Muscle layer of duodenum (tissue), 2 donors: ENCODE results near the gene RNASE12.
"Not testable (repeated sequence)": the region's sequence is repeated elsewhere in the genome, so short reads cannot be mapped to it uniquely, and the experiment has no call there.

Source experiments
- H3K27ac ChIP-seq: one replicate; pipeline ENCODE4 v1.7.0; 2013; ENCODE audit warnings: mild to moderate bottlenecking, low read length
- H3K27me3 ChIP-seq: one replicate; pipeline ENCODE4 v1.7.0; 2013; ENCODE audit warnings: low read depth, mild to moderate bottlenecking, control low read depth, low read length
- H3K36me3 ChIP-seq, 2 donors: one replicate each; pipeline ENCODE4 v1.7.0; 2013; ENCODE audit warnings: low read length in 2 of 2, control low read depth in 1 of 2, mild to moderate bottlenecking in 1 of 2; ENCODE audit not compliant: insufficient read depth in 2 of 2, control insufficient read depth in 1 of 2
- H3K4me1 ChIP-seq, 2 donors: one replicate each; pipeline ENCODE4 v1.7.0; 2013; ENCODE audit warnings: low read length in 2 of 2, mild to moderate bottlenecking in 2 of 2, control low read depth in 1 of 2, moderate library complexity in 1 of 2; ENCODE audit not compliant: insufficient read depth in 2 of 2, control insufficient read depth in 1 of 2
- H3K4me3 ChIP-seq, 2 donors: one replicate each; pipeline ENCODE4 v1.7.0; 2013; ENCODE audit warnings: low read length in 2 of 2, low read depth in 1 of 2, mild to moderate bottlenecking in 1 of 2
- H3K9me3 ChIP-seq, 2 donors: one replicate each; pipeline ENCODE4 v1.7.0; 2013; ENCODE audit warnings: low read length in 2 of 2, control low read depth in 1 of 2, mild to moderate bottlenecking in 1 of 2; ENCODE audit not compliant: control insufficient read depth in 1 of 2
- donor health status: healthy.

The RNASE12 gene

DNA sequence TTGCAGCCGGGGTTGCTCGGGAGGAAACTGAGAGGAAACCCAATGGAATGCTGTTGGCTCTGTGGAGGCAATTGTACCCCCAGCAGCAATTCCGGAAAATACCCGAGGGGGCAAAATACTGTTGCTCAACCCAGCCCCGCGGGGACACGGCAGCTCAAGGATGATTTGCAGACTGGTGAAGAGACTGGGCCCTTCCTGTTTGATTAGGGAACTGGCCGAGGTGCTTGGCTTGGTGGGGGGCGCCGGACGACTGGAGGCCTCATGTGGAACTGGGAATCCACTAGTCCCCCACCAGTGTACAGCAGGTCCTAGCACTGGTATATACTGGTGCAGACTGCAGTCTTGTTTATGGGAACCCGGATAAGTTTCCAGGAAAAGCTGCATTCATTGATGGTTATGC is 10.3 kb upstream of the RNASE12 start:
- H3K27ac ChIP-seq = no peak overlapping the region
- H3K9me3 ChIP-seq = no peaks in the 10 kb centered on the region
- H3K4me3 ChIP-seq = no peak overlapping the region
- no peaks in the 10 kb centered on the region for H3K4me1 ChIP-seq
- H3K36me3 ChIP-seq = no peaks in the 10 kb centered on the region
- H3K27me3 ChIP-seq = no peaks in the 10 kb centered on the region

DNA sequence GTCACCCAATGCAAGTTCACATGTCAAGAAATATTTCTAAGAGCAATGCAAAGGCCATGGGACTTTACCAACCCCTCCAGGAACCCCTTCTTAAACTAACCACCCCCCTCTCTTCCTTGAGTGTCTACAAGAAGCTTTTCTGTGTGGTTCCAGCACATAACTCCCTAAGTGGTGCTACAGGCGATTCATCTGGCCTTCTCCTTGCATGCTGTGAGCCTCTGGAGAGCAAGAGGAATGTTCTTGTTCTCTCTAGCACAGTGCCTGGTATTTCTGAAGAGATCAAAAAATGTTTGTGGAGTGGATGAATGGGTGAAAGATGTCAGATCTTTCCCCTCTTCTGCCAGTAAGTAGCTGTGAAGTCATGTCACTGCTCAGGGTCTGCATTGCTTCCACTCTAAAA is 5.9 kb upstream of the RNASE12 start:
- no peak overlapping the region for H3K27ac ChIP-seq
- H3K36me3 ChIP-seq = no peaks in the 10 kb centered on the region
- H3K4me3 ChIP-seq = no peak overlapping the region
- no peaks in the 10 kb centered on the region for H3K4me1 ChIP-seq
- no peaks in the 10 kb centered on the region for H3K27me3 ChIP-seq
- no peaks in the 10 kb centered on the region for H3K9me3 ChIP-seq

DNA sequence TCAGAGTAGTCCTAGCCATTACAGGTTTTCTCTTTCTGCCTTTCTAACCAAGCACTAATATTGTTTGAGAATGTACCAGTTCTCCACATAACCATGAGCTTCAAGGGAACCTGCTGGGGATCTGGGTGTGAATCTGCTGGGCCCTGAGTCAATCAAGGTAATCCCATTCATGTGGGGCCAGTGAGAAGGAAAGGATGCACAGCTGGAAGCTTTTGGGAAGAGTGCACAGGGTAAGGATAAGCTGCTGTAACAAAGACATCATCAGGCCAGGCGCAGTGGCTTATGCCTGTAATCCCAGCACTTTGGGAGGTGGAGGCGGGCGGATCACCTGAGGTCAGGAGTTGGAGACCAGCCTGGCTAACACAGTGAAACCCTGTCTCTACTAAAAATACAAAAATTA is 4.5 kb upstream of the RNASE12 start:
- H3K36me3 ChIP-seq, H3K4me1 ChIP-seq, H3K27me3 ChIP-seq, H3K4me3 ChIP-seq, H3K9me3 ChIP-seq, H3K27ac ChIP-seq: not testable (repeated sequence)

DNA sequence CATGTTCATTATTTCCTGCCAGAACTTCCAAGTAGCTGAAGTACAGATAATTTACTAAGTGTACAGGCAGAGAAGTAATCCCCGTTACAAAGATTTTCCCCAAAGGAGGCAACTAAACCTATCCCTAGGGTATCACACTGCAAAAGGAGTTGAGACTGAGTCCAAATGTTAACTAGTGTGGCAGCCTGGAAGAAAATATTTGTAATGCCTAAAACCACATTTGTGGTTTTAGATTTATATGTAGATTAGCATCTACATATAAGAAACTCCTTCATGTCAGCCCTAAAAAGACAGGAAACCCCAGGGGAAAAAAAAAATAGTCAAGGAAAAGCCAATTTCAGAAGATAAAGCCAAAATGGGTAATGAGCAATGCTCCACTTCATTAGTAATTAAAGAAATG is 1.4 kb upstream of the RNASE12 start:
- Histone ChIP-seq H3K27me3 (peaks cover 5% of the 10 kb centered on the region), H3K27ac (no peak overlapping the region), H3K4me3 (no peak overlapping the region), H3K36me3 (no peaks in the 10 kb centered on the region), H3K9me3 (no peaks in the 10 kb centered on the region), H3K4me1 (no peaks in the 10 kb centered on the region)

DNA sequence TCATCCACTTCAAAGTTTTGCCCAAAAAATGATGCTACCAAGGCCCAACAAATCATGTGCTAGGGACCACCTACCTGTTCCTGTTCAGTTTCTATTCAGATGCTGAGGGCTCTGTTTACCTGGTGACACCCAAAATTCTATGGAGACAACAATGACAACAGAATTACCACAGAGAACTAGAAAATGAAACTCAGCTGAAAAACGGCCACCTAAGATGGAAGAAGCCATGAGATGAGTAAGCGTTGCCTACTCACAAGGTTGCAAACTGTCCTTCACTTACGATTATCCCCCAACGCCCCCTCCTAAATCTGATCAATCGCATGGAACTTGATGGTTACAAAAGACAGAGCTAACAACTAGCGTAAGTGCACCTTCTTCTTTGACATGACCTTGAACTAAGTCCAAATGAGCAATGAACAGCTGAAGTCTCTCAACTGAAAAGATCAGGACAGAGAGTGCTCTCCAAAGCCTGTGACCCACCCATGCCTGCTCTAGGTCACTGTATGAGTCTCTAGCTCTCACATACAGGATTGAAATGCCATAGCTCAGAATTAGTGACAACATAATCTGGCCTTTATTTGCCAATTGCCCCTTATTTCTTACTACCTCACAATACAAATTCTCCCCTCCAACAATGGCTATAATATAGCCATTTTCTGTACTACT is 3.6 kb downstream of the RNASE12 start, which contains the start of gene RNASE11:
TSS of gene RNASE11 (minus strand) at position 513 of the 666 bp plus-strand sequence.
- H3K36me3 ChIP-seq = no peaks in the 10 kb centered on the region
- H3K4me3 ChIP-seq = no peak within 1 kb of the TSS
- no peak within 1 kb of the TSS for H3K27ac ChIP-seq
- H3K27me3 ChIP-seq = peaks cover 5% of the 10 kb centered on the region
- no peaks in the 10 kb centered on the region for H3K4me1 ChIP-seq
- H3K9me3 ChIP-seq = no peaks in the 10 kb centered on the region

DNA sequence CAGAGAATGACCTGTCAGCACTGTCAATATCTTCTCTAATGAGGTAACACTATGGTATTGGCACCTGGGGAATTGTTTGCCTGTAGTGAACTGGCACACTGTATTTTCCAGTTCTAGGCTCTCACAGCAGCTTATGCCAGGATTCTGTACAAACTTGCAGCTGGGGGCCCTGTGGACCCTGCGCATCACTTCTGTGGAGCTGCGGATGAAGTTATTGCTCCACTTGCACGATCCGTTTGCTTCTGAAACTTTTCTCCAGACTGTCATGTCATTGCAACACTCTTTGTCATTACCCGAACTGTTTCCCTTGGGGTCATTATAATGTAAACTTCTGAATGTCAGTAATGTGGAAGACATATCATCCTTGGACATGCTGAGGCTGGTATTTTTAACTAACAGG is 7.3 kb downstream of the RNASE12 start:
- no peaks in the 10 kb centered on the region for H3K27me3 ChIP-seq
- no peak overlapping the region for H3K4me3 ChIP-seq
- H3K36me3 ChIP-seq = no peaks in the 10 kb centered on the region
- no peaks in the 10 kb centered on the region for H3K4me1 ChIP-seq
- H3K27ac ChIP-seq = no peak overlapping the region
- no peaks in the 10 kb centered on the region for H3K9me3 ChIP-seq

DNA sequence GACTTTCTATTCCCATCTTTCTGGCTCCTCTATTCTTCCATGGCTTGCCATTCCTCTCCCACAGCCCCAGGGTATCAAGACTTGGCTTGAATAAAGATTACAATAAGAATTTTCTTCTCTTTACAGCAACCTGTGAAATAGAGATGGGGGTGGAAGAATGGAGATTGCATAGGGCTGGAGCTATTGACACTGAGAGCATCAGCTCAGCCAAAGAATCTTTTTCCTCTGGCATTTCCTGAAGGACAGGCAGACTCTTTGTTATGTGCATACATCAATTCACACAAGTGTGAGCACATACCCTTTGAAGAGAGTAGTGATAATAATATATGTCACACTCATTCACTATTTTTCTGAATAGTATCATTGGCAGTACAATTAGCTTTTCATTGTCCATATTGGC is 8.0 kb downstream of the RNASE12 start:
- Histone ChIP-seq H3K27ac (no peak overlapping the region), H3K9me3 (no peaks in the 10 kb centered on the region), H3K4me1 (no peaks in the 10 kb centered on the region), H3K36me3 (no peaks in the 10 kb centered on the region), H3K27me3 (no peaks in the 10 kb centered on the region), H3K4me3 (no peak overlapping the region)

DNA sequence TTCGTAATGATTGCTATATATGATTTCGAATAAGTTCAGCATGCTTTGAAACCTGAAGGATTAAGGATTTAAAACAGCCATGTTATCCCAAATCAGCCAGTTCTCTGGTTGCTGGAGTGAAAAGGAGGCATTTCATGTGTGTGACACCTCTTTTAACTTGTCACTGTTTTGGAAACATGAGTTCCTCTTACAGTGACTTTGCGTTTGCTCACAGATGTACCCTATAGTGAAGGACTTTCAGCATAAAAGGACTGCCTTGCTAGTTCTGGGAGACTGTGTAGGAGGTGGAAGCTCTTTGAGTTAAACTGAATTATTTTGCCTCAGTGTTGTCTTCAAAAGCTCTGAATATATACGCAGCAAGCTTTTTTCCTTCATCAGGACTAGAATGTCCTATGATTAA is 10.9 kb downstream of the RNASE12 start:
- Histone ChIP-seq H3K36me3 (no peaks in the 10 kb centered on the region), H3K9me3 (no peaks in the 10 kb centered on the region), H3K4me3 (no peak overlapping the region), H3K27ac (no peak overlapping the region), H3K4me1 (no peaks in the 10 kb centered on the region), H3K27me3 (no peaks in the 10 kb centered on the region)

DNA sequence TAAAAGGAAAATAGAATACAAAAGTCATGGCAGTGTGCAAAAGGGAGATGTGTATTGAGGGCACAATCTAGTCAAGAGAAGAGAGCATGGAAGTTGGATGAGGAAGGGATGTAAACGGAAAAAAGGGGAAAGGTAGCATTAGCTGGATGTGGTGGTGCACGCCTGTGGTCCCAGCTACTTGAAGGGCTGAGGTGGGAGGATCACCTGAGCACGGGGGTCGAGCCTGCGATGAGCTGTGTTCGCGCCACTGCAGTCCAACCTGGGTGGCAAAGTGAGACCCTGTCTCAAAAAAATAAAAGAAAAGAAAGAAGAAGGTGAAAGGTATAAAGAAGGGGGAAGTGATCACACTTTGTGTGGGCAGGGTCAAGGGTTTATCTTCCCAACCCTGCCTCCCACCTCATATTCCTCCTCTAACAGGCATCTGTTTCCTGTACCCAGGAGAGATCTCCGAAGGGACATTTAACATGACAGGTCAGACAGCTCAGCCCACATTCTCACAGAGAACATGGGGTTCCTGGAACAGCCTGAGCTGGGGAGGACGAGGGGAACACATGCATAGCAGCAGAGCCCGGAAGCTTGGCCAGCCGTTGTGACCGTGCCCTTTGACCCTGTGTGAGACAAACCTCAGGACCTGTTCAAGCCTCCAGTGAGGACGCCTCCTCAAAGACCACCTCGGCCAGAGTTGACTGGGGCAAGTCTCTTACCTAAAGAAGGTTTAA is 12.2 kb downstream of the RNASE12 start:
- Histone ChIP-seq H3K4me1 (no peaks in the 10 kb centered on the region), H3K27me3 (no peaks in the 10 kb centered on the region), H3K27ac (no peak overlapping the region), H3K4me3 (no peak overlapping the region), H3K9me3 (no peaks in the 10 kb centered on the region), H3K36me3 (no peaks in the 10 kb centered on the region)

DNA sequence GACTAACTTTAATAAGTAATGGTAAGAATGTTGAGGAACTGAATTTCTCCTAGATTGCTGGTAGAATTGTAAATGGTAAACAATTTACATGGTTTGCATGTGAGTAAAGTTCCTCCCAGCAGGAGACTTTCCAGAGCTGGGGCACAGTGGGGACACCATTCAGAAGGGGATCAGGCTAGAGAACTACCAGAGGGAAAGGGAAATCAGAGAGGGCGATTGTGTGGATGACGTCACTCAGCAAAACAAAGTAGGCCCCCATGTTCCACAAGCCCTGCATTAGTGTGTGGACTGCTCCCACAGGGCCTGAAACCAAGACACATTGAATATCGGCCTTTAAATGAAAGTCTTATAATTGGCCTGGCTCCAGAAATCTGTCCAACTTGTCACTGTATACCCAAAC is 12.9 kb downstream of the RNASE12 start:
- Histone ChIP-seq H3K27ac (no peak overlapping the region), H3K9me3 (no peaks in the 10 kb centered on the region), H3K27me3 (no peaks in the 10 kb centered on the region), H3K36me3 (no peaks in the 10 kb centered on the region), H3K4me3 (no peak overlapping the region), H3K4me1 (no peaks in the 10 kb centered on the region)

DNA sequence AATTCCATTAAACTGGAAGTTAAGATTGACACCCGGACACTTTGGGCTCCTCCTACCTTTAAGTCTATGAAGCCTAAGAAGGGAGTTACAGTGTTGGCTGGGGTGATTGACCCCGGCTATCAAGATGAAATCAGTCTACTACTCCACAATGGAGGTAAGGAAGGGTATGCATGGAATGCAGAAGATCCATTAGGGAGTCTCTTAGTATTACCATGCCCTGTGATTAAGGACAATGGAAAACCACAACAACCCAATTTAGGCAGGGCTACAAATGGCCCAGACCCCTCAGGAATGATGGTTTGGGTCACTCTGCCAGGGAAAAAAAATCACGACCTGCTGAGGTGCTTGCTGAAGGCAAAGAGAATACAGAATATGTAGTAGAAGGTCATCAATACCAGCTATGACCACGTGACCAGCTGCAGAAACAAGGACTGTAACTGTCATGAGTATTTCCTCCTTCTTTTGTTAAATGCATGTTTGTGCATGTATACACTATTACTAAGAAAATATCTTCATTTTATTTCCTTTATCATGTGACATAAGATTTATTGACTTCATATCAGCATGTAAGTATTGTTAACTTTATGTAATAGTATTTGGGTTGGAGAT is 18.7 kb downstream of the RNASE12 start:
- not testable (repeated sequence) for H3K4me1 ChIP-seq, H3K4me3 ChIP-seq, H3K27ac ChIP-seq, H3K27me3 ChIP-seq, H3K36me3 ChIP-seq
- peaks cover 0 to 19% of the 10 kb centered on the region in 2 donors for H3K9me3 ChIP-seq
